ENCODE measurements around the gene TMEM200A. TPM values are rescaled to one million over a fixed set of nuclear protein-coding genes. Genes with fewer than 3 reads are reported as not detected.

Gene TMEM200A
- total and polyA plus RNA-seq, 2 of the 8 experiments (the other 6 are each of a cell fraction or from before 2014, with no cell fraction given) = 6.2 to 13.9 TPM

GRCh38 chr6:130366107-130367005, 539 bp downstream of the TMEM200A start (continued):
- TF ChIP-seq SIN3A (conservative IDR thresholded peaks at IDR 0.05 in 1 of 2, IDR thresholded peaks at IDR 0.05 in 1 of 2; ENCODE audit: low read depth in 1 of 2, low read length in 2 of 2) (no peak; a peak in 1 of 4 replicates), CHD1 (IDR thresholded peaks at IDR 0.05; ENCODE audit: low read depth, low read length) (no peak), RXRA (IDR thresholded peaks at IDR 0.05; ENCODE audit: insufficient read depth, low read depth, low read length) (no peak), CTBP2 (IDR thresholded peaks at IDR 0.05; ENCODE audit: borderline replicate concordance, insufficient read depth, insufficient read length, low read length) (peak; percentile 11), RFX5 (IDR thresholded peaks at IDR 0.05; ENCODE audit: borderline replicate concordance, low read depth, low read length) (no peak), NANOG (IDR thresholded peaks at IDR 0.05; ENCODE audit: insufficient read depth, low read depth, low read length, poor library complexity, severe bottlenecking) (no peak), USF2 (IDR thresholded peaks at IDR 0.05; ENCODE audit: low read length) (no peak), BCL11A (IDR thresholded peaks at IDR 0.05; ENCODE audit: low read depth in 2 of 2, low read length in 2 of 2) (no peak), ASH2L (IDR thresholded peaks at IDR 0.05; ENCODE audit: low read length) (no peak), HDAC2 (IDR thresholded peaks at IDR 0.05; ENCODE audit: borderline replicate concordance in 1 of 2, low read depth in 2 of 2, low read length in 2 of 2) (0 out of 4 replicates have a peak, but pooled peaks of 1 of the 2 experiments have one; percentile 2)
- TF ChIP-seq, protein P1, sequence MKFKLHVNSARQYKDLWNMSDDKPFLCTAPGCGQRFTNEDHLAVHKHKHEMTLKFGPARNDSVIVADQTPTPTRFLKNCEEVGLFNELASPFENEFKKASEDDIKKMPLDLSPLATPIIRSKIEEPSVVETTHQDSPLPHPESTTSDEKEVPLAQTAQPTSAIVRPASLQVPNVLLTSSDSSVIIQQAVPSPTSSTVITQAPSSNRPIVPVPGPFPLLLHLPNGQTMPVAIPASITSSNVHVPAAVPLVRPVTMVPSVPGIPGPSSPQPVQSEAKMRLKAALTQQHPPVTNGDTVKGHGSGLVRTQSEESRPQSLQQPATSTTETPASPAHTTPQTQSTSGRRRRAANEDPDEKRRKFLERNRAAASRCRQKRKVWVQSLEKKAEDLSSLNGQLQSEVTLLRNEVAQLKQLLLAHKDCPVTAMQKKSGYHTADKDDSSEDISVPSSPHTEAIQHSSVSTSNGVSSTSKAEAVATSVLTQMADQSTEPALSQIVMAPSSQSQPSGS (IDR thresholded peaks at IDR 0.05; ENCODE audit: low read length) = no peak
